ENCODE measurements around the gene PRDM16.

Gene PRDM16

DNA sequence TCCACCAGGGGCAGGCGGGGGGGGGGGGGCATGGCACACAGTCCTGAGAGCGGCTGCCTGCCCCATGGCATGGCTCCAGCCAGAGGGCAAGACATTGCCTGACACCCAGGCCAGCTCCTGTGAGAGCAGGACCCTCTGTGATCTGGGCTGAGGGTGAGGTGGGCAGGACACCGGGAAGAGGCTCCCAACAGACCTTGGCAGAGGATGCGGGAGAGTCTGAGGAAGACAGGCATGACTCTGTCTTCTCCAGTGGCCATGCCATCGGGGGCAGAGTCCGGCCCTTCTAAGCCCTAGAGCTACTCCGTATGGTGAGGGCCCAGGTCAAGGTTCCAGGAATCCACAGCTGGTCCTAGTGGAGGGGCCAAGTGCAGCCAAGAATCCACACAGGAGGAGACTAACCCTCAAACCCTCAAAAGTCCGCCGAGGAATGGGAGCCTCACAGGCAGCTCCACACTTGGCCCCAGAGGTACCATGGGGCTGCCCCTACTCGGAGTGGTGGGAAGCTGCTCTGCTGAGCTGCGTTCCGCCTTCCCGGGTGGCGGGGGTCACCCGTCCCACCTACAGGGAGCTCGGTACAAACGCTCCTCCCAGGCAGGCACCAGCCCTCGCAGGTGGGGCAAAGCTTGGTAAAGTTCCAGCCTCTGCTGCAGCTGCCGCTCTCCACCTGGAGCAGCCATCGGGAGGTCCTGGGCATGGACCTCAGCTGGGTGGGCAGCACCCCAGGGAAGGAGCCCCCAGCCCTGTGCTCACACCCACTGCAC is 41.2 kb upstream of the PRDM16 start:
- TF ChIP-seq ZNF626 (tag by site-specific recombination; IDR thresholded peaks at IDR 0.05): no peak
- ChIA-PET POLR2A (interaction anchor here (0.6 kb wide), 2 partner anchors 229 to 734 kb away, joined by 5 read pairs; no protein-coding TSS in a partner anchor), CTCF (interaction anchor here (0.6 kb wide), 1 partner anchor 637 kb away, joined by 3 read pairs; no protein-coding TSS in a partner anchor)
- H3K27ac ChIP-seq (ENCODE audit: extremely low read depth, low read depth, low read length): no peak overlapping the region
- no peak overlapping the region for H3K4me3 ChIP-seq (ENCODE audit: low read depth, low read length)
- no peaks in the 10 kb centered on the region for H3K9me3 ChIP-seq (ENCODE audit: control insufficient read depth, insufficient read depth, low read depth, low read length)
- no peaks in the 10 kb centered on the region for H3K36me3 ChIP-seq (ENCODE audit: control insufficient read depth in 2 of 2, insufficient read depth in 1 of 2, low read length in 2 of 2)
- H3K4me1 ChIP-seq (ENCODE audit: control insufficient read depth, insufficient read depth, low read length): no peaks in the 10 kb centered on the region

DNA sequence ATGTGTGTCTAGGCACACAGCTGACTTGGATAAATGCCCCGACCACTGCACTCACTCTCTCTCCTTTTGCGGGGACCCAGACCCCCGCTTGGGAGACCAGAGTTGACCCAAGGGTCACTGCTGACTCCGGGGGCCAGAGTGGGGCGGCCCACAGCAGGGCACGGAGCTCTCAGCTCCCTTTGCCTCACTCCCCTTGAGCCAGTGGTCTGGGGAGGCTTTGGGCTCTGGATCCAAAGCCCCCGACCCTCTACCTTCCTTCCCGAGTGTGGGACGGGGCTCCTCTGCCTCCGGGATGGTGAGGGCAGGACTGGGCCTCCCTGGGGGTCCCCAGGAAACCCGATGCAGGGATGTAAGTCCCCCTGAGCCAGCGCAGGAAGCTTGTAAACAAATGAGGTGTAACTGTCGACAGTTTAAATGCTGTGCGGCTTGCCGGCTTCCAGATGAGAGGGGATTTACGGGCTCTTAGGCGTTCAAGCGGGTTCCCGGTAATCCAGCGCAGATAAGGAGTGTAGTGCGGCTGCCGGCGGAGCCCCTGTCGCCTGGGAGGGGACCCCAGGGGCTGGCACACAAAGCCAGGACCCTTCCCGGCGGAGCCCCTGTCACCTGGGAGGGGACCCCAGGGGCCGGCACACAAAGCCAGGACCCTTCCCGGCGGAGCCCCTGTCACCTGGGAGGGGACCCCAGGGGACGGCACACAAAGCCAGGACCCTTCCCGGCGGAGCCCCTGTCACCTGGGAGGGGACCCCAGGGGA is 40.3 kb upstream of the PRDM16 start:
- Histone ChIP-seq H3K4me3 (ENCODE audit: low read depth, low read length) (no peak overlapping the region), H3K4me1 (ENCODE audit: control insufficient read depth, insufficient read depth, low read length) (no peaks in the 10 kb centered on the region), H3K9me3 (ENCODE audit: control insufficient read depth, insufficient read depth, low read depth, low read length) (no peaks in the 10 kb centered on the region), H3K27ac (ENCODE audit: extremely low read depth, low read depth, low read length) (no peak overlapping the region), H3K36me3 (ENCODE audit: control insufficient read depth in 2 of 2, insufficient read depth in 1 of 2, low read length in 2 of 2) (no peaks in the 10 kb centered on the region)
- ChIA-PET POLR2A (interaction anchor here (0.6 kb wide), 1 partner anchor 230 kb away, joined by 5 read pairs; no protein-coding TSS in a partner anchor), CTCF (no interaction called here)
- TF ChIP-seq IKZF3 (tag by site-specific recombination; IDR thresholded peaks at IDR 0.05) (no peak), ZNF830 (tag by site-specific recombination; IDR thresholded peaks at IDR 0.05; ENCODE audit: low read depth) (no peak), ZNF621 (tag by site-specific recombination; IDR thresholded peaks at IDR 0.05) (no peak), GLIS1 (tag by site-specific recombination; IDR thresholded peaks at IDR 0.05) (peak; percentile 35), YY1 (tag by site-specific recombination; IDR thresholded peaks at IDR 0.05) (no peak), ZNF514 (tag by site-specific recombination; IDR thresholded peaks at IDR 0.05) (no peak), ZNF548 (tag by site-specific recombination; IDR thresholded peaks at IDR 0.05) (no peak)

DNA sequence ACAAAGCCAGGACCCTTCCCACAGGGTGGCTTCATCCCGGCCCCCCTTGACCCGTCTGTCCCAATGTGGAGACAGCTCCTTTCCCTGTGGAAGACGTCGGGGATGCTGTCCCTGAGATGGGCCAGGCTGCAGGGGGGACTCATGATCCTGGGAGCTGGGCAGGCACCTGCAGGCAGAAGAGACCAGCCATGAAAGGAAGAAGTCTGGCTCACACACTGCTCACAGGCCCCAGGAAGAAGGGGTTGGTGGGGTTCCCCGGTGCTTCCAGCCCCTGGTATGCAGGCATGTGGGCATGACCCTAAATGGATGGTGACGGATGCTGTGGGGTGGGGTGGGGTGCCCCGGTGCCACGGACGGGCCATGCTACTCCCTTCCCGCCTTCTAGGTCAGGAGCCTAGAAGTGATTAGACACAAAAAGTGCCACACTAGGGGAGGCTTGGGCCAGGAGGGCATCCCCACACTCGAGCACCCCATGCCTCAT is 39.5 kb upstream of the PRDM16 start:
- H3K4me3 ChIP-seq (ENCODE audit: low read depth, low read length): no peak overlapping the region

DNA sequence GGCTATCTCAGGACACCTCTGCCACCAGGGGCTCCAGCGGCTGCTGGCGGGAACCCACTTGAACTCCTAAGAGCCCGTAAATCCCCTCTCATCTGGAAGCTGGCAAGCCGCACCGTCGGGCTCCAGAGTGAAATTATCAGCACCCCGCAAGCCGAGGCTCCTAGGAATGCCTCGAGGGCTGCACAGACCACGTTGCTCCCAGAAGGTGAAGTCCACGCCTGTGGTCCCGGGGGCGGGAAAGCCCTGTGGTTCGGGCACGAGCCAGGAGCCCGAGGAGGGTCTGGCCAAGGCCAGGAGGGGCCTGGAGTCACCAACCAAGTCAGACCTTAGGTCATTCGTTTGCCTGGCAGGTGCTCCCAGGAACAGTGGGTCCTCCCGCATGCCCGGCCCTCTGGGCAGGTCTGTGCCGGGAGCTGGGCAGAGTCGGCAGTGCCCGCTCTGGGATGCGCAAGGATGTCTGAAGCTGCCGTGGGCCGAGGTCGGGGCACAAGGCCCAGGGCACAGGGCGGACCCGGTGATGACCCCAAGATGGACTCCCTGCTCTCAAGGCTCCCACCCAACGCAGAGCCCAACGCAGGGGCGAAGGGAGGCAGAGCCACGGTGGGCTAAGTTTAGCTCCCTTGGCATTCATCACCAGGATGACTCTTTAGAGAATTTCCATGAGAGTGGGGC is 38.9 kb upstream of the PRDM16 start:
- POLR2A ChIA-PET: no interaction called here
- Histone ChIP-seq H3K36me3 (ENCODE audit: control insufficient read depth in 2 of 2, insufficient read depth in 1 of 2, low read length in 2 of 2) (no peaks in the 10 kb centered on the region), H3K4me3 (ENCODE audit: low read depth, low read length) (no peak overlapping the region), H3K9me3 (ENCODE audit: control insufficient read depth, insufficient read depth, low read depth, low read length) (no peaks in the 10 kb centered on the region), H3K27ac (ENCODE audit: extremely low read depth, low read depth, low read length) (no peak overlapping the region), H3K4me1 (ENCODE audit: control insufficient read depth, insufficient read depth, low read length) (no peaks in the 10 kb centered on the region)
- TF ChIP-seq WT1 (tag by site-specific recombination; IDR thresholded peaks at IDR 0.05) (no peak), ZNF585B (tag by site-specific recombination; IDR thresholded peaks at IDR 0.05) (no peak)
- TF ChIP-seq, protein P1, sequence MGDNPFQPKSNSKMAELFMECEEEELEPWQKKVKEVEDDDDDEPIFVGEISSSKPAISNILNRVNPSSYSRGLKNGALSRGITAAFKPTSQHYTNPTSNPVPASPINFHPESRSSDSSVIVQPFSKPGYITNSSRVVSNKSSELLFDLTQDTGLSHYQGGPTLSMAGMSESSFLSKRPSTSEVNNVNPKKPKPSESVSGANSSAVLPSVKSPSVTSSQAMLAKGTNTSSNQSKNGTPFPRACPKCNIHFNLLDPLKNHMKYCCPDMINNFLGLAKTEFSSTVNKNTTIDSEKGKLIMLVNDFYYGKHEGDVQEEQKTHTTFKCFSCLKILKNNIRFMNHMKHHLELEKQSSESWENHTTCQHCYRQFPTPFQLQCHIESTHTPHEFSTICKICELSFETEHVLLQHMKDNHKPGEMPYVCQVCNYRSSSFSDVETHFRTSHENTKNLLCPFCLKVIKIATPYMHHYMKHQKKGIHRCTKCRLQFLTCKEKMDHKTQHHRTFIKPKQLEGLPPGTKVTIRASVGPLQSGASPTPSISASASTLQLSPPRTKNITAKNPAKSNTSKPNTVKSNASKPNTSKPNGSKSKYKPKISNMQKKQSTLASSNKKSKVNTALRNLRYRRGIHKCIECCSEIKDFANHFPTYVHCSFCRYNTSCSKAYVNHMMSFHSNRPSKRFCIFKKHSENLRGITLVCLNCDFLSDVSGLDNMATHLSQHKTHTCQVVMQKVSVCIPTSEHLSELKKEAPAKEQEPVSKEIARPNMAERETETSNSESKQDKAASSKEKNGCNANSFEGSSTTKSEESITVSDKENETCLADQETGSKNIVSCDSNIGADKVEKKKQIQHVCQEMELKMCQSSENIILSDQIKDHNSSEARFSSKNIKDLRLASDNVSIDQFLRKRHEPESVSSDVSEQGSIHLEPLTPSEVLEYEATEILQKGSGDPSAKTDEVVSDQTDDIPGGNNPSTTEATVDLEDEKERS (tag by site-specific recombination; IDR thresholded peaks at IDR 0.05): no peak
- TF ChIP-seq, protein P2, sequence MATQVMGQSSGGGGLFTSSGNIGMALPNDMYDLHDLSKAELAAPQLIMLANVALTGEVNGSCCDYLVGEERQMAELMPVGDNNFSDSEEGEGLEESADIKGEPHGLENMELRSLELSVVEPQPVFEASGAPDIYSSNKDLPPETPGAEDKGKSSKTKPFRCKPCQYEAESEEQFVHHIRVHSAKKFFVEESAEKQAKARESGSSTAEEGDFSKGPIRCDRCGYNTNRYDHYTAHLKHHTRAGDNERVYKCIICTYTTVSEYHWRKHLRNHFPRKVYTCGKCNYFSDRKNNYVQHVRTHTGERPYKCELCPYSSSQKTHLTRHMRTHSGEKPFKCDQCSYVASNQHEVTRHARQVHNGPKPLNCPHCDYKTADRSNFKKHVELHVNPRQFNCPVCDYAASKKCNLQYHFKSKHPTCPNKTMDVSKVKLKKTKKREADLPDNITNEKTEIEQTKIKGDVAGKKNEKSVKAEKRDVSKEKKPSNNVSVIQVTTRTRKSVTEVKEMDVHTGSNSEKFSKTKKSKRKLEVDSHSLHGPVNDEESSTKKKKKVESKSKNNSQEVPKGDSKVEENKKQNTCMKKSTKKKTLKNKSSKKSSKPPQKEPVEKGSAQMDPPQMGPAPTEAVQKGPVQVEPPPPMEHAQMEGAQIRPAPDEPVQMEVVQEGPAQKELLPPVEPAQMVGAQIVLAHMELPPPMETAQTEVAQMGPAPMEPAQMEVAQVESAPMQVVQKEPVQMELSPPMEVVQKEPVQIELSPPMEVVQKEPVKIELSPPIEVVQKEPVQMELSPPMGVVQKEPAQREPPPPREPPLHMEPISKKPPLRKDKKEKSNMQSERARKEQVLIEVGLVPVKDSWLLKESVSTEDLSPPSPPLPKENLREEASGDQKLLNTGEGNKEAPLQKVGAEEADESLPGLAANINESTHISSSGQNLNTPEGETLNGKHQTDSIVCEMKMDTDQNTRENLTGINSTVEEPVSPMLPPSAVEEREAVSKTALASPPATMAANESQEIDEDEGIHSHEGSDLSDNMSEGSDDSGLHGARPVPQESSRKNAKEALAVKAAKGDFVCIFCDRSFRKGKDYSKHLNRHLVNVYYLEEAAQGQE (tag by site-specific recombination; IDR thresholded peaks at IDR 0.05): no peak
- CTCF ChIA-PET: interaction anchor here (0.8 kb wide), 1 partner anchor 8 kb away, joined by 3 read pairs; no protein-coding TSS in a partner anchor

More for the DNA sequence above, 39.5 kb upstream of the PRDM16 start:
- Histone ChIP-seq H3K4me1 (ENCODE audit: control insufficient read depth, insufficient read depth, low read length) (no peaks in the 10 kb centered on the region), H3K9me3 (ENCODE audit: control insufficient read depth, insufficient read depth, low read depth, low read length) (no peaks in the 10 kb centered on the region), H3K36me3 (ENCODE audit: control insufficient read depth in 2 of 2, insufficient read depth in 1 of 2, low read length in 2 of 2) (no peaks in the 10 kb centered on the region), H3K27ac (ENCODE audit: extremely low read depth, low read depth, low read length) (no peak overlapping the region)
- ChIA-PET CTCF (no interaction called here), POLR2A (no interaction called here)
- TF ChIP-seq, protein P3, sequence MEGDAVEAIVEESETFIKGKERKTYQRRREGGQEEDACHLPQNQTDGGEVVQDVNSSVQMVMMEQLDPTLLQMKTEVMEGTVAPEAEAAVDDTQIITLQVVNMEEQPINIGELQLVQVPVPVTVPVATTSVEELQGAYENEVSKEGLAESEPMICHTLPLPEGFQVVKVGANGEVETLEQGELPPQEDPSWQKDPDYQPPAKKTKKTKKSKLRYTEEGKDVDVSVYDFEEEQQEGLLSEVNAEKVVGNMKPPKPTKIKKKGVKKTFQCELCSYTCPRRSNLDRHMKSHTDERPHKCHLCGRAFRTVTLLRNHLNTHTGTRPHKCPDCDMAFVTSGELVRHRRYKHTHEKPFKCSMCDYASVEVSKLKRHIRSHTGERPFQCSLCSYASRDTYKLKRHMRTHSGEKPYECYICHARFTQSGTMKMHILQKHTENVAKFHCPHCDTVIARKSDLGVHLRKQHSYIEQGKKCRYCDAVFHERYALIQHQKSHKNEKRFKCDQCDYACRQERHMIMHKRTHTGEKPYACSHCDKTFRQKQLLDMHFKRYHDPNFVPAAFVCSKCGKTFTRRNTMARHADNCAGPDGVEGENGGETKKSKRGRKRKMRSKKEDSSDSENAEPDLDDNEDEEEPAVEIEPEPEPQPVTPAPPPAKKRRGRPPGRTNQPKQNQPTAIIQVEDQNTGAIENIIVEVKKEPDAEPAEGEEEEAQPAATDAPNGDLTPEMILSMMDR (tag by site-specific recombination; IDR thresholded peaks at IDR 0.05): no peak
- no peak for TF ChIP-seq ZNF132 (tag by site-specific recombination; IDR thresholded peaks at IDR 0.05; ENCODE audit: borderline replicate concordance)
- TF ChIP-seq ZNF23 (tag by site-specific recombination; IDR thresholded peaks at IDR 0.05; ENCODE audit: borderline replicate concordance): no peak
